Neural progenitor cell (in vitro differentiated cells): ENCODE results near the gene ZNF850.

Experiments
- CTCF ChIP-seq: fragments of 200-600 bp; sonication (generic); IDR thresholded peaks from 2 replicates; pipeline ENCODE4 v1.5.1; 2017; ENCODE audit warnings: antibody characterized with exemption, mild to moderate bottlenecking
- EZH2 ChIP-seq: fragments of 200-600 bp; sonication (generic); IDR thresholded peaks from 2 replicates; pipeline ENCODE4 v1.6.1; 2017; ENCODE audit warnings: antibody characterized with exemption, mild to moderate bottlenecking, moderate library complexity

GRCh38 chr19:36719687-36720556 is 52.7 kb downstream of the ZNF850 start:
- no peak for TF ChIP-seq CTCF
- TF ChIP-seq EZH2: no peak
